ENCODE data around the gene GBX2.
A peak's percentile ranks its signal among the peaks of the same experiment; 100 is the strongest.

Gene GBX2

GRCh38 chr2:236180076-236180816, 12.1 kb upstream of the GBX2 start:
- DNase-seq = no peak

- no peak for DNase-seq
Observed at GRCh38 chr2:236179236-236180075, 11.3 kb upstream of the GBX2 start.

GRCh38 chr2:236178890-236179235, 10.7 kb upstream of the GBX2 start:
- no peak for DNase-seq

- DNase-seq = peak; percentile 31
Observed at GRCh38 chr2:236177967-236178889, 10.0 kb upstream of the GBX2 start.

- peak; percentile 22 for DNase-seq
Observed at GRCh38 chr2:236177604-236177966, 9.4 kb upstream of the GBX2 start.

- DNase-seq = no peak
Observed at GRCh38 chr2:236176951-236177350, 8.8 kb upstream of the GBX2 start.

- no peak for DNase-seq
Observed at GRCh38 chr2:236176417-236176816, 8.2 kb upstream of the GBX2 start.

- DNase-seq = no peak
Observed at GRCh38 chr2:236175548-236176150, 7.5 kb upstream of the GBX2 start.

- DNase-seq = no peak
Observed at GRCh38 chr2:236173729-236174607, 5.8 kb upstream of the GBX2 start.

- no peak for DNase-seq
Observed at GRCh38 chr2:236173036-236173728, 5.0 kb upstream of the GBX2 start.

- DNase-seq = no peak
Observed at GRCh38 chr2:236172255-236173035, 4.3 kb upstream of the GBX2 start.

GRCh38 chr2:236171680-236172254, 3.6 kb upstream of the GBX2 start:
- no peak for DNase-seq

GRCh38 chr2:236171181-236171679, 3.0 kb upstream of the GBX2 start:
- no peak for DNase-seq

GRCh38 chr2:236170590-236171165, 2.5 kb upstream of the GBX2 start:
- DNase-seq = no peak

GRCh38 chr2:236169741-236170589, 1.8 kb upstream of the GBX2 start:
- no peak for DNase-seq

- DNase-seq = no peak
Observed at GRCh38 chr2:236169151-236169721, 1.1 kb upstream of the GBX2 start.

GRCh38 chr2:236167297-236168109, 683 bp downstream of the GBX2 start:
- no peak for DNase-seq
